Loucy (cell line): ENCODE measurements around the gene SLC35A1.

Experiments used
- CTCF ChIP-seq: fragments of 200-600 bp; sonication (generic); conservative IDR thresholded peaks from 2 replicates; pipeline ENCODE4 v1.5.1; 2014; ENCODE audit warnings: mild to moderate bottlenecking, antibody characterized with exemption, low read length
- EZH2phosphoT487 ChIP-seq: fragments of 200-600 bp; IDR thresholded peaks from 2 replicates; pipeline ENCODE4 v1.6.1; 2018; ENCODE audit warnings: antibody characterized with exemption, mild to moderate bottlenecking, moderate library complexity, borderline replicate concordance

- TF ChIP-seq CTCF: no peak
- no peak for TF ChIP-seq EZH2phosphoT487
Observed at GRCh38 chr6:87514831-87515230, 42.1 kb downstream of the SLC35A1 start.
